Activated naive CD8-positive, alpha-beta T cell treated with anti-CD3 and anti-CD28 coated beads for 36 hours (primary cell): ENCODE data around the gene PRR5. TPM values are rescaled to one million over a fixed set of nuclear protein-coding genes. Genes with fewer than 3 reads are reported as not detected.
A peak's percentile ranks its signal among the peaks of the same experiment; 100 is the strongest.
"Not testable (repeated sequence)": the region's sequence is repeated elsewhere in the genome, so short reads cannot be mapped to it uniquely, and the experiment has no call there.

Experiments
- DNase-seq: peaks from one replicate; pipeline ENCODE4 v3.0.0; 2021
- H3K27ac Mint-ChIP-seq: one replicate; pipeline ENCODE4 v1.8.0; 2022; ENCODE audit warnings: mild to moderate bottlenecking, moderate library complexity, mixed read lengths
- H3K27me3 Mint-ChIP-seq: one replicate; pipeline ENCODE4 v1.8.0; 2022; ENCODE audit warnings: mild to moderate bottlenecking, mixed read lengths
- H3K36me3 Mint-ChIP-seq: one replicate; pipeline ENCODE4 v1.8.0; 2021; ENCODE audit warnings: mild to moderate bottlenecking, mixed read lengths
- H3K4me1 Mint-ChIP-seq: one replicate; pipeline ENCODE4 v1.8.0; 2021; ENCODE audit warnings: mixed read lengths
- H3K4me3 Mint-ChIP-seq: one replicate; pipeline ENCODE4 v1.8.0; 2022; ENCODE audit warnings: mild to moderate bottlenecking, moderate library complexity, mixed read lengths
- H3K9me3 Mint-ChIP-seq: one replicate; pipeline ENCODE4 v1.8.0; 2022; ENCODE audit warnings: mixed read lengths
- total RNA-seq, 2 experiments: library from RNA; stranded (reverse); gene quantifications; one replicate each; pipeline ENCODE4 v1.2.3, GENCODE V29; 2021

Gene PRR5, protein sequence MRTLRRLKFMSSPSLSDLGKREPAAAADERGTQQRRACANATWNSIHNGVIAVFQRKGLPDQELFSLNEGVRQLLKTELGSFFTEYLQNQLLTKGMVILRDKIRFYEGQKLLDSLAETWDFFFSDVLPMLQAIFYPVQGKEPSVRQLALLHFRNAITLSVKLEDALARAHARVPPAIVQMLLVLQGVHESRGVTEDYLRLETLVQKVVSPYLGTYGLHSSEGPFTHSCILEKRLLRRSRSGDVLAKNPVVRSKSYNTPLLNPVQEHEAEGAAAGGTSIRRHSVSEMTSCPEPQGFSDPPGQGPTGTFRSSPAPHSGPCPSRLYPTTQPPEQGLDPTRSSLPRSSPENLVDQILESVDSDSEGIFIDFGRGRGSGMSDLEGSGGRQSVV
- 10 to 100 TPM; 22.3 to 24.6 TPM for total RNA-seq

DNA sequence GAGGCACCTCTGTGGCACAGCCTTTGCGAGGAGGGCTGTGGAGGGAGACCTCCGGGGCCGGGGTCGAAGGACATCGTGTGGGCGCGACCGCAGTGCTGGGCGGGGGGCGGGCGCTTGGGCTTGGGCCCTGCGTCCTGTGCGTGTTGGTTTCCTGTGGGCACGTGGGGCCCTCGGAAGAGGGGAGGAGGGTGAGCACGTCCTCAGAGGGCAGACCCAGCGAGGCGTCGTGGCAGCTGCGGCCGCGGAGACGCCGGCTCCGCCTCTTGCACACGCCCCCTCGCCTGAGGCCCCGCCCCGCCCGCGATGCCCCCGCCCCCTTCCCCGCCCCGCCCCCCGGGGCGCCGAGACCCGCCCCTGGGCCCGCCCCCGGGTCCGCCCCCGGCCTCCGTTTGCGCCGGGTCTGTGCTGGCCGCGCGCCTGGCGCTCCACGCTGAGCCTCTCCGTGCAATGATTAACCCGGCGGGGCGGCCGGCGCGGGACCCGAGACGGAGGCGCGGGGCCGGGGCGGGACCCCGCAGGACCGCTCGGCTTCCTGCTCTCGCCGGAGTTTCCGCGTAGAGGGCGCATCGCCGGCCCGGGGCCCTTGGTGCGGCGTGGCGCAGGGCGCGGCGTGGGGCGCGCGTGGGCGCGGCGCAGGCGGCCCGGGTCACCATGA, at the start of gene PRR5:
Gene PRR5, plus strand, starts transcription at position 381 of the 655 bp plus-strand sequence. Its CDS starts 271 bp downstream, at position 652.
- peak; percentile 80 for DNase-seq
- Mint-ChIP-seq H3K9me3 (no peaks in the 10 kb centered on the region), H3K4me1 (peaks cover 29% of the 10 kb centered on the region), H3K4me3 (peak within 1 kb of the TSS; percentile 79), H3K36me3 (peaks cover 4% of the 10 kb centered on the region), H3K27me3 (no peaks in the 10 kb centered on the region), H3K27ac (peak within 1 kb of the TSS; percentile 77)

DNA sequence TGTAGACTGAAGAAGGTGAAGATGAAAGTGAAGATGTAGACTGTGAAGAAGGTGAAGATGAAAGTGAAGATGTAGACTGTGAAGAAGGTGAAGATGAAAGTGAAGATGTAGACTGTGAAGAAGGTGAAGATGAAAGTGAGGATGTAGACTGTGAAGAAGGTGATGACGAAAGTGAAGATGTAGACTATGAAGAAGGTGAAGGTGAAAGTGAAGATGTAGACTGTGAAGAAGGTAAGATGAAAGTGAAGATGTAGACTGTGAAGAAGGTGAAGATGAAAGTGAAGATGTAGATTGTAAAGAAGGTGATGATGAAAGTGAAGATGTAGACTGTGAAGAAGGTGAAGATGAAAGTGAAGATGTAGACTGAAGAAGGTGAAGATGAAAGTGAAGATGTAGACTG, 49.1 kb upstream of the PRR5 start:
- not testable (repeated sequence) for H3K27me3 Mint-ChIP-seq, DNase-seq, H3K4me1 Mint-ChIP-seq, H3K9me3 Mint-ChIP-seq, H3K27ac Mint-ChIP-seq, H3K36me3 Mint-ChIP-seq, H3K4me3 Mint-ChIP-seq

DNA sequence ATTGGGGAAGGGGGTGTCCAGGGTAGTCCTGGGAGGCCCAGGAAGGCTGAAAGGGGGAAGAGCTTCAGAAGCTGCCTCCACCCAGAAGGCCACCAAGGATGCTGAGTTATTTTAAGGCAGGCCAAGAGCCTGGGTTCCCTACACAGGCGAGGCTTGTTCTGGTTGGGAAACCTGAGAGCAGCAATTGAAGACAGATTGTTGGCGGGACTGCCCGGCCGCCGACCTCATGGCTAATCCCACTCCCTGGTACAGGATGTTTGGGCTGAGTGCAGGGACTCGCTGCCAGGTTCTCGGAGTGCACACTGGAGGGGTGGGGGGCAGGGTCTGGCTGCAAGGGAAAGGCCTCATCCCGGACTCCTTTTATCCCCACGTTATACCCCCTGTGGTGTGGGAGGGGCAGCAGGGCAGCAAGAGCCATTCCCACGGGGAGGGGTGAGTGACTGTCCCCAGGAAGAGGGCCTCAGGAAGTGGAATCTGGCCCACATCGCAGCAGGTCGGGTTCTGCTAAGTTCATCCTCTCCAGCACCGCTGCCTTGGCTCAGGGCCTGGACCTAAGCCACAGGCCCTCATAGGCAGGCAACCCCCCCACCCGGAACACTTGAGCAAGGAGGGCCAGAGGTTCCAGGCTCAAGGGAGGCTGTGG, 43.6 kb upstream of the PRR5 start:
- H3K4me3 Mint-ChIP-seq: no peak overlapping the region
- H3K27ac Mint-ChIP-seq: no peak overlapping the region
- DNase-seq: no peak
- peaks cover 11% of the 10 kb centered on the region for H3K4me1 Mint-ChIP-seq
- no peaks in the 10 kb centered on the region for H3K36me3 Mint-ChIP-seq
- H3K27me3 Mint-ChIP-seq: no peaks in the 10 kb centered on the region
- no peaks in the 10 kb centered on the region for H3K9me3 Mint-ChIP-seq

DNA sequence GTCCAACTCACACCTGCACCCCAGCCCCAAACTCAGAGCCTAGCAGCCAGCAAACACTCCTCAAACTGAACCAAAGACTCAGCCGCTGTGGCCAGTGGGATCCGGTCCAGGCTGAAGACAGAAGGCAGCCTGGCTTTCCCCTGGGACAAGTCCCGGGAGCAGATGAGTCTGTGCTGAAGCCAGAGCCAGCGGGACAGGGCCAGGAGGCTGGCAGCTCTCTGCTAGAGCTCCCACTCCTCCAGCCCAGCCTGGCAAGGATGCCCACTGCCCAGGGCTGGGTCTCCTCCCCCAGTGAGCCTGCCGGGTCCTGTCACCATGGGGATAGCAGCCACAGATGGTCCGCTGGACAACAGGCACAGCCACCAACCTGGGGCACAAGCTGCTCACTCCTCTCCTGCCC, 42.9 kb upstream of the PRR5 start:
- Mint-ChIP-seq H3K27me3 (no peaks in the 10 kb centered on the region), H3K9me3 (no peaks in the 10 kb centered on the region), H3K36me3 (no peaks in the 10 kb centered on the region), H3K4me3 (no peak overlapping the region), H3K4me1 (peaks cover 18% of the 10 kb centered on the region), H3K27ac (no peak overlapping the region)
- DNase-seq: no peak

DNA sequence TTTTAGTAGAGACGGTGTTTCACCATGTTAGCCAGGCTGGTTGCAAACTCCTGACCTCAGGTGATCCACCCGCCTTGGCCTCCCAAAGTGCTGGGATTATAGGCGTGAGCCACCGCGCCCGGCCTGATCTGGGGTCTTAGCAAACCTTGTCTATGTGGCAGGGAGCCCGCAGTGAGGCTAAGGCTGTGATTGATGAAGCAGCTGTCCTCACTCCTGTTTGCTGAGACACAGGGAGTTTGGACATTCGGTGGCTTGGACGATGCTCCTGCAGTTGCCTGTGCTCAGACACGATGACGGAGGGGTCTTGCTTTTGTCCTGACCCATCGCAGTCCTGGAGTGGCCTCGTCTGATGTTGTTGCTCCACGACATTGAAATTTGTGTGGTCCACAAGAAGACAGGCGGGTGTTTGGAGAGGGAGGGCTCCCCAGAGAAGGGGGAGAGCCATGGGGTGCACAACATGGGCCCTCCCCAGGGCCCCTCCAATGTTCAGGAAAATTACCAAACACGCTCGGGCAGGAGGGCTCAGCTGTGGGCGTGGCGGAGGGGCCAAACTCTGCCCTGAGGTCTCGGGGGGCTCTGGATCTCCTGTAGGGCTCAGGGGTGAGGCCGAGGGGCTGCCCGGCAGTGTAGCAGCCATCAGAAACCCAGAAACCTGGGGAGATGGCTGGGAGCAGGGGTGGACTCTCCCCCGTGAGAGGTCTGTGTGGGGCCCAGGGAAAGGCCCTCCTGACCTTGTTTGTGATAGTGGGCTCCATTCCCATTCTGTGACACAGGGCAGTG, 41.8 kb upstream of the PRR5 start:
- Mint-ChIP-seq H3K4me1 (peaks cover 25% of the 10 kb centered on the region), H3K36me3 (no peaks in the 10 kb centered on the region), H3K9me3 (no peaks in the 10 kb centered on the region), H3K27me3 (no peaks in the 10 kb centered on the region), H3K27ac (no peak overlapping the region), H3K4me3 (no peak overlapping the region)
- no peak for DNase-seq

DNA sequence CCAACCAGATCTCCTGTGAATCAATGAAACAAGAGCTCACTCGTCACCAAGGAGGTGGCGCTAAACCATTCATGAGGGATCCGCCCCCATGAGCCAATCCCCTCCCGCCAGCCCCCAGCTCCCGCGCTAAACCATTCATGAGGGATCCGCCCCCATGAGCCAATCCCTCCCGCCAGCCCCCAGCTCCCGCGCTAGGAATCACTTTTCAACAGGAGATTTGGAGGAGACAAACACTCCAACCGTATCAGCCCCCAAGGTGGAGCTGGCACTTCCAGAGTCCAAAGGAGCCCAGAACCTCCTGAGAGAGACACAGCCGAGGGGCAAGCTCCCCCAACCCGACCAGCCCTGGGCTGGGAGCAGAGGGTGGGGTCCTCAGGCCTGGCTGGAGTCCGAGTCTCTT, 40.9 kb upstream of the PRR5 start:
- Mint-ChIP-seq H3K27me3 (no peaks in the 10 kb centered on the region), H3K27ac (no peak overlapping the region), H3K9me3 (no peaks in the 10 kb centered on the region), H3K4me3 (no peak overlapping the region), H3K36me3 (no peaks in the 10 kb centered on the region), H3K4me1 (peaks cover 28% of the 10 kb centered on the region)
- no peak for DNase-seq

DNA sequence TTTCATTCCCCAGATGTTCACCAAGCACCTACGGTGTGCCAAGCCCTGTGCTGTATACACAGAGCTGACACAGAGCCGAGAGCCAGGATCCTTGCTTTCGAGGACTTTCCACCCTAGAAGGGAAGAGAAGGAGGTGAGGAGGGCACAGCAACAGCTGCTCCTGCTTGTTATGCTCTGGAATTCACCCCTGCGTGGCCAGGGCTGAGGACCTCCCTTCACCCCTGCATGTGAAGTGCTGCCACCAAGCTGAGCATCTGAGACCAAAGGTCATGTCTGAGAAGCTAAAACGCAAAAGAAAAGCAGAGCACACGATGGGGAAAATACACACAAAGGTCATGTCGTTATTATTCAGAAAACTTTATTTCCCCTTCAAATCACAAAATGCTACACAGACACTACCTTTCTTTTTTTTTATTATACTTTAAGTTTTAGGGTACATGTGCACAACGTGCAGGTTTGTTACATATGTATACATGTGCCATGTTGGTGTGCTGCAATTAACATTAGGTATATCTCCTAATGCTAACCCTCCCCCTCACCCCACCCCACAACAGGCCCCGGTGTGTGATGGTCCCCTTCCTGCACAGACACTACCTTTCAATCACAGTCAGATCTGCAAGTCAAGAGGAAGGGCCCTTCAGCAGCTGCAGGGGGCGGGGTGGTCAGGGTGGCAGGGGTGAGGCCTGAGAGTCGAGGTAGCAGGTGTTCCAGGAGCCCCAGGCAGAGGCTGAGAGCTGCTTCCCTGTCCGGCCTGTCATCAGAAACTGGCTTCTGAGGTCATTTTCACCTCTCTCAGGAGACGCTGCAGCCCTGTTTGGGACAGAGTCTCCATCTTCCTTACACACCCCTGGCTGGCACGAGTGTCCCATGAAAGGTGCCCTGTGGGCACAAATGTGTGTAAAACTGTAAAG, 40.1 kb upstream of the PRR5 start:
- H3K4me1 Mint-ChIP-seq: peaks cover 34% of the 10 kb centered on the region
- no peaks in the 10 kb centered on the region for H3K27me3 Mint-ChIP-seq
- H3K4me3 Mint-ChIP-seq: no peak overlapping the region
- no peaks in the 10 kb centered on the region for H3K9me3 Mint-ChIP-seq
- DNase-seq: no peak
- H3K36me3 Mint-ChIP-seq: no peaks in the 10 kb centered on the region
- no peak overlapping the region for H3K27ac Mint-ChIP-seq

DNA sequence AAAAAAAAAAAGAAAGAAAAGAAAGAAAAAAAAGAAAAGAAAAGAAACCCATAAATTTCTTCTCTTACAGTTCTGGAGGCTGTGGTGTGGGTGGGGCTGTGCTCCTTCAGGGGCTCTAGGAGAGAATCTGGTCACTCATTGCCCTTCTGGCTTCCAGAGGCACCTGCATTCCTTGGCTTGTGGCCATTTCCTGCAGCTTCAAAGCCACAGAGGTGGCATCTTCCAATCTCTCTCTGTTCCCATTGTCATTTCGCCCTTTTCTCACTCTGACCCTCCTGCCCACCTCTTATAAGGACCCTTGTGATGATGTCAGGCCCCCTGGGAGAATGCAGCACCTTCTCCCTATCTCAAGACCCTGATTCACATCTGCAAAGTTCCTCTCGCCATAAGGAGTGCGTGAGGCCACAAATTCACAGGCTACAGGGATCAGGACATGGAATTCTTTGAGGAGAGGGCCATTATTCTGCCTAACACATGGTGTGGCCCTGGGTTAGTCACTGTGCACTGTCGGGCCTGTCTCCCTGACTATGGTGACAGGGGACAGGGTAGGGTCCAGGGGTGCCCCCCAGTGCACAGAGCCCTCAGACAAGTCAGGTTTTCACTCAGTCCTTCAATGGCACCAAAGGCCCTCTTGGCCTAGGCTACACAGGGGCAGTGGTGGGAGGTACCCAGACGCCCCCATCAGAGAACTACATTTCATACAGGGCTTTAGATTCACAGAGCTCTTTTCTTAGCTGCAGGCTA, 38.6 kb upstream of the PRR5 start:
- H3K9me3 Mint-ChIP-seq: no peaks in the 10 kb centered on the region
- peak overlapping the region; percentile 45 for H3K27ac Mint-ChIP-seq
- no peak for DNase-seq
- H3K27me3 Mint-ChIP-seq: no peaks in the 10 kb centered on the region
- H3K36me3 Mint-ChIP-seq: no peaks in the 10 kb centered on the region
- H3K4me1 Mint-ChIP-seq: peaks cover 43% of the 10 kb centered on the region
- no peak overlapping the region for H3K4me3 Mint-ChIP-seq

DNA sequence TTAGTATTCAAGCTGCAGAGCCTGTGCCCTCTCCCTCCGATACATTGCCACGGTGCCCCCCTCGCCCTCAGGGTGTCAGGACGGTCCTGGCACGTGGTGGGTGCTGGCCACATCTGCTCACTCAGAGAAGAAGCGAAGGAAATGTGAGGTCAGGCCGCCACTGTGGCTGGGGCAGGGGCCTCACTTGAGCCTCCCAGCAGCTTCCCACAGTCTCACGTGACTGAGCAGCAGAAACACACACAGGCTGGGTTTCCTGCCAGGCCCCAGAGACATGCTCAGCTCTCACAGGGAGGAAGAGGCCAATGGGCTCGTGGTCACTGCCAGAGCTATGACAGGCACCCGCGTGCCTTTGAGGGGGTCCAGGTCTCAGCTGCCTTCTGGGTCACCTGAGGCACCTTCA, 37.9 kb upstream of the PRR5 start:
- DNase-seq: peak; percentile 33
- Mint-ChIP-seq H3K4me1 (peaks cover 43% of the 10 kb centered on the region), H3K36me3 (no peaks in the 10 kb centered on the region), H3K9me3 (no peaks in the 10 kb centered on the region), H3K27ac (no peak overlapping the region), H3K4me3 (no peak overlapping the region), H3K27me3 (no peaks in the 10 kb centered on the region)

DNA sequence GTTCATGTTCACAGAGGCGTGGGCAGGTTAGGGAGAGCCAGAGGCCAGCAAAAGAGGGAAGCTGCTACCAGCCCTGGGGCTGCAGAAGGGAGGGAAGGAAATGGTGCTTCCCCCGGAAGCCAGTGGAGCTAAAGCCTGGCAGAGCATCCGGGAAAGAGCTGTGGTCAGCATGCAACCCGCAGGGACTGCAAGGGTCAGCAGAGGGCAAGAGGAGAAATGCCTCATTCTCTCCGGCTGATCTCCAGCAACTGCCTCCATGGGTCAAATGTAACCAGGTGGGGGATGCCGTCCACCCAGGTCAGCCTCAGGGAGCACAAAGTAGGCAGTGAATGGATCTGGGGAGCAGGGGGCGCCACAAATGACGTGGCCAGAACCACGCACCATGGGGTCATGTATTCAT, 36.9 kb upstream of the PRR5 start:
- H3K27me3 Mint-ChIP-seq: no peaks in the 10 kb centered on the region
- H3K36me3 Mint-ChIP-seq: no peaks in the 10 kb centered on the region
- no peak for DNase-seq
- no peaks in the 10 kb centered on the region for H3K9me3 Mint-ChIP-seq
- H3K27ac Mint-ChIP-seq: no peak overlapping the region
- H3K4me1 Mint-ChIP-seq: peaks cover 43% of the 10 kb centered on the region
- no peak overlapping the region for H3K4me3 Mint-ChIP-seq

DNA sequence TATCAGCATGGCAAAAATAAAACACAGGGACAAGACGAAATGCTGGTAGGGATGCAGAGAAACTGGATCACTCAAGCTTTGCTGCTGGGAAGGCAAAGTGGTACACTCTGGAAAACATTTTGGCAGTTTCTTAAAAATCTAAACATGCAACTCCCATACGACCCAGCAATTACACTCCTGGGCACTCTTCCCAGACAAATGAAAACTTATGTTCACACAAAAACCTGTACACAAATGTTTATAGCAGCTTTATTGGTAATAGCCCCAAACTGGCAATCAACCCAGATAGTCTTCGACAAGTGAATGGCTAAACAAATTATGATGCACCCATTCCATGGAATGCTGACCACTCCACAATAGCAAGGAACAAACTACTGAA, 35.8 kb upstream of the PRR5 start:
- no peak overlapping the region for H3K27ac Mint-ChIP-seq
- H3K9me3 Mint-ChIP-seq: no peaks in the 10 kb centered on the region
- H3K4me1 Mint-ChIP-seq: peaks cover 52% of the 10 kb centered on the region
- no peaks in the 10 kb centered on the region for H3K36me3 Mint-ChIP-seq
- H3K4me3 Mint-ChIP-seq: no peak overlapping the region
- no peak for DNase-seq
- no peaks in the 10 kb centered on the region for H3K27me3 Mint-ChIP-seq

DNA sequence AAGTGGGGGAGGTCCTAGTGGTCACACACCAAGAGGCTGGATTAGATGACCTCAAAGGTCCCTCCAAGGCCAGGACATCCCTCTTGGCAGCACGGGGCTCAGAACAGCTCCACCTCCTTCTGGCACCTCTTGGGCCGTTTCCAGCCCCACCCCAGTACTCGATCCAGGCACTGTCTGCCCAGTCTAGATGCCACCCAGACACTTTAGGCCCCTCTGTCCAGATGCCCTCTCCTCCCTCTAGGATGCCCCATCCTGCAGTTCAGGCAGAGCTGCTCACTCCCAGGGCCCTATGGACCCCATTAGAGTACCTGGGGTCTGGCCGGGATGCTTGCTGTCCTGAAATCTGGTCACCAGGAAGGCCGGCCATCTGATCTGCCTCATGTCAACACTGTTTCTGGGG, 34.7 kb upstream of the PRR5 start:
- H3K4me3 Mint-ChIP-seq: peak overlapping the region; percentile 42
- H3K27me3 Mint-ChIP-seq: no peaks in the 10 kb centered on the region
- H3K36me3 Mint-ChIP-seq: no peaks in the 10 kb centered on the region
- no peaks in the 10 kb centered on the region for H3K9me3 Mint-ChIP-seq
- H3K27ac Mint-ChIP-seq: peak overlapping the region; percentile 32
- no peak for DNase-seq
- peaks cover 53% of the 10 kb centered on the region for H3K4me1 Mint-ChIP-seq

DNA sequence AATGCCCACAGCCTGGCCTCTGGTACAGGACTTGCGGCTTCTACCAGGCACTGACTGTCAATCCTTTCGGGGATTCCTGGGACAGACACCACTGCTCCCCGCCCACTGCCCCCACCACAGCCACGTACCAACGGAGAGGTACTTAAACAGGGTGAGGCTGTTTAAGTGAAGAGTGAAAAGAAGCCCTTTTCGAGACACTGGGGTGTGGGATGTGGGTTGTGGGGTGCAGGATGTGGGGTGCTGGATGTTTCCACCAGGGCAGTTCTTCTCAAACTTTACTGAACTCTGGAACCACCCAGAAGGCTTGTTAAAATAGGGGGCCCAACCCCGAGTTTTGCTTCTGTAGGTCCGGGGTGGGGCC, 34.2 kb upstream of the PRR5 start:
- Mint-ChIP-seq H3K27me3 (no peaks in the 10 kb centered on the region), H3K27ac (peak overlapping the region; percentile 32), H3K36me3 (no peaks in the 10 kb centered on the region), H3K4me3 (peak overlapping the region; percentile 42), H3K9me3 (no peaks in the 10 kb centered on the region), H3K4me1 (peaks cover 52% of the 10 kb centered on the region)
- peak; percentile 62 for DNase-seq
